Measurements from ENCODE around the gene FUT8.

FUT8 gene

DNA sequence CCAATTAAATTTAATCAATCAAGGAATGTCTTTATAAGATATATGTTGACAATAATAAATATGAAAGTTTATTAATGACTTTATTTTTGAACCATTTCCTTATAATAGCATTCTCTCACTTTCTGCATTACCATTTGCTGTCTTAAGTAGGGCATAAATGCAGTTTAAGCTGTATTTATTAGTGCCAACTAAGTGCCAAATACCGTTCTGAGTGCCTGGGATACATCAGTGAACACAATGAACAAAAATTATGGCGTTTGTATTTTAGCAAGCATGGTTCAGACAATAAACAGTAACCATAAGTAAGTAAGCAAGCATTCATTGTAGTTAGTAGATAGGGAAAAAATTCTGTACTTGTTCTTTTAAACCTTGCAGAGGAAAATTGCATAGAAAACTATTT lies 145.8 kb downstream of the FUT8 start:
- DNase-seq (ENCODE audit: low read depth), result no peak

DNA sequence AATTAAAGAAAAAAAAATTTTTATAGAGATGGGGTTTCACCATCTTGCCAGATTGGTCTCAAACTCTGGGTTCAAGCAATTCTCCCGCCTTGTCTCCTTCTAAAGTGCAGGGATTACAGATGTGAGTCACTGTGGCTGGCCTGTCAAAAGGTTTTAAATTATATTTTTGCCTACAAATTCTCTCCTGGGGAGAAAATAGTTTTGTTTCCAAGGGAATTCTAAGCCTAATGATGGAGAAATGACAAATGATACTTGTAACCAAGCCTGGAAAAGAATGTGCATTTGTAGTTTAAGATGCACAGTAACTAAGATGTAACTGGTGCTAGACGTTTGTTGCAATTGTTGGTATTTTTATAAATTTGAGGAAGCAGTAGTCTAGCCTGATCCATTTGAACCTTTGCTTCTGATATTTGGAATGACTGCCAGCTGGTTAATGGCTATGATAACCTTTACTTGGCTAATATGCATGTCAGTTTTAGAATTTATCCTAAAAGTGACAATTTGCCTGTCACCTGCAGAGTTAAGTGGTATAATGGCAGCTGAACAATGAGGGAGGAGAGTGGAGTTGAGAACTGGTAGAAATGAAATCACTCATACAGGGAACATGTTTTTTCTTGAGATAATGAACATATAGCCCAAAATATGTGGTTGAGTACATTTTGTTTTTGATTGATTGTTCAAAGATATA lies 148.0 kb downstream of the FUT8 start:
- DNase-seq (ENCODE audit: low read depth), result no peak

DNA sequence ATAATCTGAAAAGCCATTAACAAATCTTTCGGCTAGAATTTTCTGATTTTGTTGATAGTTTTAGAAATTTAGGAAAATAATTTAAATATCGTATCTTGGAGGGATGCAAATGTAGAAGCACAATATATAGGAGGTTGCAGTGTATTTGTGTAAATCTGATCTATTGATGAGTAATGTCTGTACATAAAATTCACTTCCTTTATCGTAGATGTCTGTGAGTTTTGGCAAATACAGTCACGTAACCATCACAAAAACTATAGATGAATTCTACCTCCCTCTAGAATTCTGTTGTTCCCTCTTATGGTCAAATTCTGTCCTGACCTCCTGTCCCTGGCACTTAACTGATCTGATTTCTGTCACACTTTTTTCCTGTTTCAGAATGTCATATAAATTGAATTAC lies 151.8 kb downstream of the FUT8 start:
- no peak for DNase-seq (ENCODE audit: low read depth)

DNA sequence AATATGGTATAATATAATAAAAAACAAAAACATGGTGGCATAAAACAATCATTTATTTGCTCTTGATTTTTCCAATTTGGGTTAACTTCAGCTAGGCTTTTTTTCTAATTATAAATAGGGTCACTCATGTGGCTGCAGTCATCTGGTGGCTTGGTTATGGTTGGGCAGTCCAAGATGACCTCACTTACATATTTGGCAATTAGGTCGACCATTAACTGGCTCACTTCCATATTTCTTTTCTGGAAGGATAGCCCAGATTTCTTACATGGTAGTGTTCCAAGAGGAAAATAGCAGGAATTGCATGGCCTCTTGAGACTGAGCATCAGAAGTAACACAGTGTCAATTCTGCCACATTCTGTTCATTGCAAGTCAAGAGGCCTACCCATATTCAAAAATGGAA lies 153.4 kb downstream of the FUT8 start:
- DNase-seq (ENCODE audit: low read depth), result no peak

DNA sequence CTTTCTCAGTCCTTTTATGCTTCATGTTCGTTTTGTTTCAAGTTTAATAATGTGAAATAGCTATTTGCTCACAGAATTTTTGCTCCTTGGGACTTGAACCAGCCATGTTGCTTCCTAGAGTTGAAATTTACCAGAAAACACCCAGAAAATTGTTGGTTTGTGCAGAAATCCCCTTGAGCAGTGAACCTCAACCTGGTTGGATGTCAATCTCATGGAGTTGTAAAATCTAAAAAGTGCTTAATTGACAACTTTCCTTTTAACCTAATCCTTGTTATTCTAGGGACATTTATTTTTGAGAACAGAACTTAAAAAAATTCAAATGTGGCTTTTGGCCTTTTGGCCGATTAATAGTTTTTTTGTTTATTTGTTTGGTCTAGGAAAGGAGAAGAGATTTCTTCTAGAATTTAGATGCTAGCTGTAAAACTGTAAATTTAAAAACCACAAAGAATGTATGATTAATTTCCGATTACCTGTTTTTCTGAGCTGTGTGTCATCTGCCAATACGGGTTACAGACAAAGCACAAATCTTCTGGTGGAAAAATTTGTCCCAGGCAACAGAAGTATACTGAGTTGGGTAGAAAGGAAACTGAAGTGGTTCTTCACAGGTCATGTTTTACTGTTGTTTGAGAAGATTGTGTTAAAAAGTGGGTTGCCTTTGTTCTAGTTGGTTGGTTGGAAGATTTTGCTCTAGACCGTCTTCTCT lies 154.4 kb downstream of the FUT8 start:
- no peak for DNase-seq (ENCODE audit: low read depth)

DNA sequence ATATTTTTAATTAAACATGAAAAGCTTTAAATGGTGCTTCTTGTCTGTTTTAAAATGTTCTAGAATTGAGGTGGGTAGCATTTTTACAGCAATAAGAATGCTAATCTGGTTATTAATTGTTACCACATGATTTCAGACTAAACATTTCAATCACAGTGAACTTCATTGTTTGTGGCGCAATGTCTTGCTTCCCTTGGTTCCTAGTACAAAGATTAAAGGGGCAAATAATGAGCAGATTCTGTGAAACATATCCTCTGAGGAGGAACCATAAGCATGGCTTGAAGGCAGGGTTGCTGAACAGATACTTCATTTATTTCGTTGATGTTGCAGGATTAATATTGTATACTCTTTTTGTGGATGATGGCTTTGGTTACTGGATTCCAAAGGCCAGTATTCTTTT lies 162.1 kb downstream of the FUT8 start:
- no peak for DNase-seq (ENCODE audit: low read depth)

DNA sequence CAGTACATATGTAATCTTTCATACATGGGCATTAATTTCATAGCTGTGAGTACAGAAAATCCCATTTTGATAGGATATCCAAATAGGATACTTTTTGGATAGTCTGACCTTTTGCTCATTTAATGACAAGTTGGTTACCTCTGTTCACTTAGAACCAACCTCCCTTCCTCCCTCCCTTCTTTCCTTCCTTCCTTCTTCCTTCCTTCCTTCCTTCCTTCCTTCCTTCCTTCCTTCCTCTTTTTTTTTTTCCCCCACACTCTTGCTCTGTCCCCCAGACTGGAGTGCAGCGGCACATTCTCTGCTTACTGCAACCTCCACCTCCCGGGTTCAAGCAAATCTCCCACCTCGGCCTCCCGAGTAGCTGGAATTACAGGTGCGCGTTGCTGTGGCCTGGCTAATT lies 162.9 kb downstream of the FUT8 start:
- DNase-seq (ENCODE audit: low read depth), result no peak

DNA sequence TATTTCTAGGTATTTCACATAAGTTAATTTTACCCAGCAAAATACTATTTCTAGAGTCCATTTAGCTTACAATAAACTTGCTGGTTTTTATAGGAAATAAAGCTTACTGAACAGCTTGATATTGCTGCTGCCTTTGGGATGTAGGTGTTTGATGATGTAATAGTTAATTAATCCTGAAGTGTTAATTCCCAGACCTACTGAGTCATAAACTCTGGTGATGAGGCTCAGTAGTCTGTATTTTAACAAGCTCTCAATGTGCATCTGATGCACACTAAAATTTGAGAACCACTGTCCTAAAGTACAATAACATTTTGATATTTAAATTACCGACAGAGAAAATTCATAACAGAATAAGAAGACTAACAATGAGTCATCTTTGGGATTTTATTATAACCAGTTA lies 168.4 kb downstream of the FUT8 start:
- no peak for DNase-seq (ENCODE audit: low read depth)

DNA sequence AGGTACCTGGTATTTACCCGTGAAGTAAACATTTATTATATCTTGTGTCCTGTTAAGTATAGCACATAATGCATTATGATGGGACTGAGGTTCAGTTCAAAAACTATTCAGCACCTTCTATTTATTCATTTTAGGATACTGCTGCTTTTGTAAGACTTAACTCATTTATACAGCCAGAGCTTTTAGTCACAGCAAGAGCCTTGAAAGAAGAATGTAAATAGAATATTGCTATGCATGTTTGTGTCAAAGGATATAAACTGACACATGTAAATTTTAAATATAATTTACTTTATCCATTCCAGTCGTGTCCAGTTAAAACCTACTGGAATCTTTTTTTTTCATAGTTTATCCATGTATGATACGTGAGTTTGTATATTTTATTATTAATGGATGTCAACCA lies 168.8 kb downstream of the FUT8 start:
- DNase-seq (ENCODE audit: low read depth), result no peak

DNA sequence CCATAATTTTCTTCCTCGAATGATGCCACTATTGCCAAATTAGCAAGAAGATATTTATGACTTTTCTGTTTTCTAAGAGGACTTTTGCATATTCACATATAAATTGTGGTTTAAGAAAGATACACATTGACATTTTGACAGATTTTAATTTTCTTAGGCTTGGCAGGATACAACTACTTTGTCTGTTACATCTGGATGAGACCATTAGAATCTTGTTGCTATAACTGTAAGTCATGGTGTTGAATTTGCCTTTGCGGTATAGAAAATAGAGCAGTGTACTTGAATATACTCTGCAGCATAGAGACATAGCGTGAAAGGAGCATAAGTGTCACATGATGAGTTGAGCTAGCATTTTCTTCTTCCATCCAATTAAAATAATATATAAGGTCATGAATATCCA lies 169.3 kb downstream of the FUT8 start:
- DNase-seq (ENCODE audit: low read depth), result no peak

DNA sequence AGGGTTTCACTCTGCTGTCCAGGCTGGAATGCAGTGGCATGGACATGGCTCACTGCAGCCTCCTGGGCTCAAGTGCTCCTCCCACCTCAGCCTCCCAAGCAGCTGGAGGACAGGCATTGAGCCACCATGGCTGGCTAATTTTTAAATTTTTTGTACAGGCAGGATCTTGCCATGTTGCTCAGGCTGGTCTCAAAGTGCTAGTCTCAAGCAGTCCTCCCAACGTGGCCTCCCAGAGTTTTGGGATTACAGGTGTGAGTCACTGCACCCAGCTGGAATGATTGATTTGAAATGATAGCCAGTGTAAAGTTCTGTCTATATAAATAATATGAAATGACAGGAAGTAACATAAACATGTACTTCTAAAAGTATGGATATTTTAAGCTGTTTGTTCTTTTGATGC lies 172.7 kb downstream of the FUT8 start:
- DNase-seq (ENCODE audit: low read depth), result no peak

DNA sequence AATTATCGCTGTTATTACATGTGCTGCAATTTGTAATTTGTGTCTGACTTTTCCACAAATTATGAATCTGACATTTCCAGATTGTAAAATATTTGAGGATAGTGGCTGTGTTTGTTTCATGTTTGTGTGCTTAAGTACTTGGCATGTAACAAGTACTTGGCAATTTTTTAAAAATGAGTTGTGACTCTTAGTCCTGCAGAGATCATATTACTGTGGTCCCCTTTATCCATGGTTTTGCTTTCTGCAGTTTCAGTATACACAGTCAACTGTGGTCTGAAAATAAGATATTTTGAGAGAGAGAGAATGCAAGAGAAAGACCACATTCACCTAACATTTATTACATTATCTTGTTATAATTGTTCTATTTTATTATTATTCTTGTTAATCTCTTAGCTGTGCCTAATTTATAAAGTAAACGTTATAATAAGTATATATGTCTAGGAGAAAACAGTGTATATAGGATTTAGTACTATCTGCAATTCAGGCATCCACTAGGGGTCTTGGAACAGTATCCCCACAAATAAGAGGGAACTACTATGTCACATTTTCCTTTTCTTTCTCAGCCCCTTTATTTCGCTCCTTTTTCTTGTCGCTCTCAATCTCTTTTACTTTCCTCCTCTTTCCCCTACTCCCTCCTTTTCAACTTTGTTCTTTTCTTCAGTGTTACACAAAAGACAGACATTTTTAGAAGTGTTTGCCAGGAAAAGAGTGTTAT lies 176.1 kb downstream of the FUT8 start:
- no peak for DNase-seq (ENCODE audit: low read depth)

DNA sequence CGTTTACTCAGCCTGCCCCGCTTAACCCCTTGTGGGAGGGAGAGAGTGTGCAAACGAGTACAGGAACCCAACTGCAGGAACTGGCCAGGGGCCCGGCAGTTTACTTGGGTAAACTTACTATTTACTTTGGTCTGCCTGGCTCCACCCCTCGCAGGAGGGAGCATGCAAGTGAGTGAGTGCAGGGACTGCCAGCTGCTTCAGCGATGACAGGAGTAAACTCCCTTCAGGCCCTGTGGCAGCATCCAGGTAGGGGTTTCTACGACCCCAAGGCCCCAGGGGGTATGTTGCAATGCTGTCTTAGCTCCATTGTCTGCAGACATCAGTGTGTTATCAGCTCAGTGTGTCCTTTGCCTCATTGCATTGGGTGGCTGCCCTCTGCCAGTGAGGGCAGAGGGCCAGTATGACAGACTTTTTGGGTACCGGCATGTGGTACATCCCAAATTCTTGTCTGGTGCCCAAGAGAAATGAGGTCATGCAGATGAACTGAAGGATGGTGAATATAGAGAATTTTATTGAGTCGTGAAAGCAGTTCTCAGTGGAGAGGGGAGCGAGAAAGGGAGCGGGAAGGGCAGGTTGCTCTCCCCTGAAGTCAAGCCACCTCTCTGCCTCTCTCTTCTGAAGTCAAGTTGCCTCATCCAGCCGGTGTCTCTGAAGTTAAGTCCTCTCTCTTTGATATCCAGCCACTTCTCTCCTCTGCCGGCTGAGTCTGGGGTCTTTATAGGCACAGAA lies 181.8 kb downstream of the FUT8 start:
- no peak for DNase-seq (ENCODE audit: low read depth)

DNA sequence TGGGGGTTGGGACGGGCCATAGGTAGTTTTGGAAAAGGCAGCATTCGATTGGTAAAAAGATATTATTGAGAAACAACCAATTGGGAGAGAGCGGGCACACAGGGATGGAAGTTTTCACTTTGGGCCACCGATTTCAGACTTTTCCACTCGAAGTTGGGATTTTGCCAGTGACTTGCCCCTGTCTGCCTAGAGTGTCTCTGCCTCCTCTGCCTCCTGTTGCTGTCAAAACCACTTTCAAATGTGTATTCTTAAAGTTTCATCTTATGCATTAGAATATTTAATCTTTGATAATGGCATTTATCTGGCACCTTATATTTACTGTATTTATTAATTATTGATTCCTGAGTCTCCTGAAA lies 182.3 kb downstream of the FUT8 start:
- DNase-seq (ENCODE audit: low read depth), result no peak

DNA sequence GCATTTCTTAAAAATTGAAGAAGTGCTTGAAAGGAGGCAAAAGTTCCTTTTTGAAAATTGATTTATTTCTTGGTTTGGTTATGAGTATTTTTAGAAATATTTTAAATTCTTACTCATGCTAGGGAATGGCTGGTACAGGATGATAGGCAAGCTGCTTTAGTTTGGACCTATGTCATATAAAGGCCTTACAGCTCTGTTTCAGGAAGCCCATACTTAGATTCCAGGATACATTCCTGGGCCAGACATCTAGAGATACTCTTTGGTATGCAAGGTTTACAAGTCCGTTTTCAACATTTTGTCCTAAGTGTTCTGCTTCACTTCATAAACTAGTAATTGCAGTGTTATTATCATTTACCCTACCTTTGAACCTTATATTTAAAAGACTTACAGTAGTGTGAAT lies 186.8 kb downstream of the FUT8 start:
- no peak for DNase-seq (ENCODE audit: low read depth)

DNA sequence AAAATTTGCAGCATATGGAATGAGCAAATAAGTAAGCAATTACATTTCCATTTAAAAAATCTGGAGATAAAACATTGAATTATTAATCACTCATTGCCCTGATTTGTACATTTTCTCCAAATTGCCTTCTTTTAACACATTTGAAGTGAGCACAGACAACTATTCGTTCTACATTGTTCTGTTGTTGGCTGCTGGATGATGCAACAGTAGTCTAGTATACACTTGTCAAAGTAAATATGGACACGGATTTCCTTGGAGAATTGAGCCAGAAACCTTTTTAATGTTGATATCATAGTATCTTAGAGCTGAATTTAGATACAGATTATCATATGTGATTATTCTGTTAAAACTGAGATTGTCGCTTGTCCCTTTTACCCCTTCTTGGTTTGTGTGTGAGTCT lies 188.2 kb downstream of the FUT8 start:
- DNase-seq (ENCODE audit: low read depth), result no peak

DNA sequence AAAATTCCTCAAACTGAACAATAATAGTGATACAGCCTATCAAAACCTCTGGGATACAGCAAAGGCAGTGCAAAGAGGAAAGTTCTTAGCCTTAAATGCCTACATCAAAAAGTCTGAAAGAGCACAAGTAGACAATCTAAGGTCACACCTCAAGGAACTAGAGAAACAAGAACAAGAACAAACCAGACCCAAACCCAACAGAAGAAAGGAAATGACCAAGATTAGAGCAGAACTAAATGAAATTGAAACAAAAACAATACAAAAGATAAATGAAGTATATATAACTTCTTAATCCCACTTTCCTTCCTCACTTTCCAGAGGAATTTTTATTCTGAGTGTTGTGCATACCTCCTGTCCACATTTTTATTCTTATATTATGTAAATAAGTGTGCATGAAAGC lies 192.0 kb downstream of the FUT8 start:
- DNase-seq (ENCODE audit: low read depth), result no peak

DNA sequence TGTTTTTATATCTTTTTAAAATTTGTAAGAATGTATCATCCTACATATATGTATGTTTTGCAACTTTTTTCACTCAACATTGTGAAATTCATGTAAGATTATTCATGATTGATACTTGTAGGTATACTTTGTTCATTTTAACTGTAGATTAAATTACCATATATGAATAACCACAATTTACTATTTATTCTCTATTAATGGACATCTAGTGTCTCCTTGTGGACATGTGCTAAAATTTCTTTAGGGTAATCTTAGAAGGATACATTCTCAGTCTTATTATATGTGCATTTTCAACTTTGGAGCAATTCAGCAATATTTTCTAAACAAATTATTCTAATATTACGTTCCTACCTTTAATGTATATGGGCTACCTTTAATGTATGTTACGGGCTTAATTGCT lies 192.4 kb downstream of the FUT8 start:
- DNase-seq (ENCODE audit: low read depth), result no peak

DNA sequence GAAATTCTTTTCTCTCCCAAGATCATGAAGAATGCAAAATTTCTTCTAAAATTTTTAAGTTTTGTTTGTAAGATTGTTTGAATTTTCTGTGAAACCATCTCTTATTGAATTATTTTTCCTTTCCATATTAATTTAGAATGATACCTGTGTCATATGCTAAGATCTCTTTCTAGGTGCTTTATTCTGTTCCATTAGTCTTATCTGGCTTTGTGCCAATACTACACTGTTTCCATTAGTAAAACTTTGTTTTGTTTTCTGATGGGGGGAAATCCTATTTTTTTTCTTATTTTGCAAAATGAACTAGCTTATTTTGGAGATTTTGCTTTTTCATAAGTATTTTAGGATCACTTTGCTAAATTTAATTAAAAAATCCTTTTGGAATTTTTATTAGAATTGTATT lies 193.9 kb downstream of the FUT8 start:
- DNase-seq (ENCODE audit: low read depth), result no peak

DNA sequence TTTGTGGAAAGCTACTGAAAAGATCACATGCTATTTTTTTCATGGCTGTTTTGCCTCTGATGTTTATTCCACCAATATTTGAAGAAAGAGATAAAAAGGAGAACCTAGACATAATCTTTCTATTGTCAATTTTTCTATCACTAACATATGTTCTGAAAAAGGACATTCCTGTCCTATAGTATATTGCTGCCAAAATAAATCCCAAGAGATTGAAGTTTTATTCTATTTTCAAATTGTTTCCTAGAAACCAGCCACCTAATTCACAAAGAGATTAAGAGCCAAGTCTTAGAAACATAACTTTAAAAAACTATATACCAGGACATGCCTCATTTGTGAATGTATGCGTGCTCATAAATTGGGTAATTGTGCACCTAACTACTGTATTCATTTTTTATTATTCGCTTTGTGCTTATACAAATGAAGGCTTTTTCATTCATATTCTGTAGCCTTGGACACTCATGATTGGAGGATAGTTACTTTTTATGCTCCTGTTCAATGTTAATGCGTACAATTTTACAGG lies 200.7 kb downstream of the FUT8 start:
- no peak for DNase-seq (ENCODE audit: low read depth)

DNA sequence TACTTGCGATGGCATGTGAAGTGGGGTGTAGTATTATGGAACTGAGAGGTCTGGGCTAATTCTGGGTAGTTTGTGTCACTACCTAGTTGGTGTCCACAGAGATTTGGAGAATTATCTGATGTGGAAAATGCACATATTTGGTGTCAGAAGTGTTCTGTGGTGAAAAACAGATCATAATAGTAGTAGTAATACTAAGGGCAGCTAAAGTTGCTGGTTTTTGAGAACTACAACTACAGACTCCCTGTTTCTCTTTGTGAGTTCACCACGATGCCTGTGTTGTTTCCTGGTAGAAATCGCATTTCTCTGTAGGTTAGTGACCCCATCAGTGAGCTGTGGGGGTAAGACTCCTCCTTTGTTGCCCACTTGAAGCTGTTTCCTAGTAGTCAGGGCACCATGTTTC lies 206.5 kb downstream of the FUT8 start:
- no peak for DNase-seq (ENCODE audit: low read depth)

DNA sequence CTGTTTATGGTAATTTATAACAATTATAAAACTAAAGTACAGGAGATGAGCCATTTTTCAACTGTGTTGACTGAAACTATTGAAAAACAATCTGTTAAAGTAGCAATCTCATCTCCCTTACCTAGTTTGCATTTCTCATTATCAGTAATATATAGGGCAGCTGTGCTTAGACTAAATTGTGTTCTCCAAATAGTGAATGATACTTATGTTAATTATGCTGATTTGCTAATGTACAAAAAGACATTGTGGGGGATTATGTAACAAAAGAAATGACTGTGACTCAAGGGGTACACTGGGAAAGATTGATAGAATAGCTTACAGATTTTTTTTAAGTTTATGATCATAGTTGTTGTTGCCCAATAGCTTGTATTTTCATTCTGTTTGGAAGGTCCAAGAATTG lies 207.7 kb downstream of the FUT8 start:
- no peak for DNase-seq (ENCODE audit: low read depth)

DNA sequence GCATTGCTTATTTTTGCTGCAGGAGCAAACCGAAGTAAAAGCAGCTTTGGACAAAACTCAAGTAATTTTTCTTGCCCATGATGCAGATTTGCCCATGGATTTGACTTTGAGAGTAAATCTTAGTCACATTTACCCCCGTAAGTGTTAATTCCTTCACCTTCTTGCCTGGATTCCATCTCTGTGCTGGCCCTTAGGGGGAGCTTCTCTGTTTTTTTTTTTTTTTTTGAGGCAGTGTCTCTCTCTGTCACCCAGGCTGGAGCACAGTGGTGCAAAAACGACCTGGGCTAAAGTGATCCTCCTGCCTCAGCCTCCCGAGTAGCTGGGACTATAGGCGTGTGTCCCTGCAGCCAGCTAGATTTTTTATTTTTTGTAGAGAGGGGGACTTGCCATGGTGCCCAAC lies 210.2 kb downstream of the FUT8 start:
- DNase-seq (ENCODE audit: low read depth), result no peak

Measured in stimulated activated CD8-positive, alpha-beta memory T cell treated with anti-CD3 and anti-CD28 coated beads, Interleukin-12 subunit alpha, Interleukin-12 subunit beta, amount 100 ng/mL, for 4 hours (primary cell).